Stimulated activated CD8-positive, alpha-beta memory T cell treated with anti-CD3 and anti-CD28 coated beads, Interleukin-7, amount 100 ng/mL, for 24 hours (primary cell): ENCODE results near the gene FAT4.

ENCODE experiments used
- DNase-seq: peaks from one replicate; pipeline ENCODE4 v3.0.0-alpha.2; 2020; ENCODE audit warnings: low read depth

Gene FAT4, protein sequence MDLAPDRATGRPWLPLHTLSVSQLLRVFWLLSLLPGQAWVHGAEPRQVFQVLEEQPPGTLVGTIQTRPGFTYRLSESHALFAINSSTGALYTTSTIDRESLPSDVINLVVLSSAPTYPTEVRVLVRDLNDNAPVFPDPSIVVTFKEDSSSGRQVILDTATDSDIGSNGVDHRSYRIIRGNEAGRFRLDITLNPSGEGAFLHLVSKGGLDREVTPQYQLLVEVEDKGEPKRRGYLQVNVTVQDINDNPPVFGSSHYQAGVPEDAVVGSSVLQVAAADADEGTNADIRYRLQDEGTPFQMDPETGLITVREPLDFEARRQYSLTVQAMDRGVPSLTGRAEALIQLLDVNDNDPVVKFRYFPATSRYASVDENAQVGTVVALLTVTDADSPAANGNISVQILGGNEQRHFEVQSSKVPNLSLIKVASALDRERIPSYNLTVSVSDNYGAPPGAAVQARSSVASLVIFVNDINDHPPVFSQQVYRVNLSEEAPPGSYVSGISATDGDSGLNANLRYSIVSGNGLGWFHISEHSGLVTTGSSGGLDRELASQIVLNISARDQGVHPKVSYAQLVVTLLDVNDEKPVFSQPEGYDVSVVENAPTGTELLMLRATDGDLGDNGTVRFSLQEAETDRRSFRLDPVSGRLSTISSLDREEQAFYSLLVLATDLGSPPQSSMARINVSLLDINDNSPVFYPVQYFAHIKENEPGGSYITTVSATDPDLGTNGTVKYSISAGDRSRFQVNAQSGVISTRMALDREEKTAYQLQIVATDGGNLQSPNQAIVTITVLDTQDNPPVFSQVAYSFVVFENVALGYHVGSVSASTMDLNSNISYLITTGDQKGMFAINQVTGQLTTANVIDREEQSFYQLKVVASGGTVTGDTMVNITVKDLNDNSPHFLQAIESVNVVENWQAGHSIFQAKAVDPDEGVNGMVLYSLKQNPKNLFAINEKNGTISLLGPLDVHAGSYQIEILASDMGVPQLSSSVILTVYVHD (N-terminal part only)

GRCh38 chr4:125314676-125315575 lies at the start of gene FAT4:
Gene FAT4 (plus strand): TSS chr4:125314955. CDS start chr4:125316412, 1,457 bp downstream.
- no peak for DNase-seq

- DNase-seq, result no peak
Observed at GRCh38 chr4:125265846-125266245, 48.9 kb upstream of the FAT4 start.

GRCh38 chr4:125266901-125267604 lies 47.7 kb upstream of the FAT4 start:
- DNase-seq, result no peak

- no peak for DNase-seq
Observed at GRCh38 chr4:125267630-125268029, 47.1 kb upstream of the FAT4 start.

- no peak for DNase-seq
Observed at GRCh38 chr4:125268068-125268755, 46.5 kb upstream of the FAT4 start.

DNA sequence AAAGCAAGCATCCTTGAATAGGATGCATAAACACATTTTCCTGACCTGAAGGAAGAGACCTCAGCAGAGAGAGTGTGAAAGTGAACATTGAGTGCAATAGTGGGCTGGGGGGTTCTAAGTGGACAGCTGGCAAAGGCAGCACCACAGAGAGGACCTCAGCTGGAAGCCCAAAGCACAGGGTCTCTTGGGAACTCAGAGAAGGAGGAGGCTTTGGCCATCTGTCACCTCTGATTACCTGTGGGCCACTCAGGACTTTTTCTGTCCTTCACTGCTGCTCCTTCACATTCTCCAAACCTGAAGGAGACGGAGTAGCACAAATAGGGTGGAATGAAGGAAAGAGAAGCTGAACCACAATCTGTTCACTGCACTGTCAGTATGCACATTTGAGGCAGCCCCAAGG lies 37.9 kb upstream of the FAT4 start:
- no peak for DNase-seq

GRCh38 chr4:125277790-125278189 lies 37.0 kb upstream of the FAT4 start:
- DNase-seq, result no peak

GRCh38 chr4:125280892-125281403 lies 33.8 kb upstream of the FAT4 start:
- no peak for DNase-seq

- no peak for DNase-seq
Observed at GRCh38 chr4:125283707-125284279, 31.0 kb upstream of the FAT4 start.

- no peak for DNase-seq
Observed at GRCh38 chr4:125297116-125297515, 17.6 kb upstream of the FAT4 start.

GRCh38 chr4:125303058-125303457 lies 11.7 kb upstream of the FAT4 start:
- DNase-seq, result no peak

GRCh38 chr4:125303821-125304220 lies 10.9 kb upstream of the FAT4 start:
- DNase-seq, result no peak

- no peak for DNase-seq
Observed at GRCh38 chr4:125306112-125306511, 8.6 kb upstream of the FAT4 start.

DNA sequence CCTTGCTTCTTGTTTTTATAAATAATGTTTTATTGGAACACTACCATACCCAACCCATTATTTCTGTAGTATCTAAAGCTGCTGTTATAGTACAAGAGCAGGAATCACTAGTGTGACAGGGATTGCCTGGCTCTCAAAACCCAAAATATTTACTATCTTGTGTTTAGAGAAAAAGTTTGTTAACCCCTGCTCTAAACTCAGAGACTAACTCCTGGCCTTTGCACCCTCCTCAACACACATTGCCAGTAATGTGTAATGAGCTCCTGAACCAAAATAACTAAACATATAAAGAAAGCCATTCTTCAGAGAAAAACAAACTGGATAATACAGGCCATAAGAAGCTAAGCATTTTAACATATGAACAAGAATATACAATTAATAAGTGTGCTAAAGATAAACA lies 8.2 kb upstream of the FAT4 start:
- no peak for DNase-seq

- DNase-seq, result no peak
Observed at GRCh38 chr4:125311503-125311902, 3.3 kb upstream of the FAT4 start.

DNA sequence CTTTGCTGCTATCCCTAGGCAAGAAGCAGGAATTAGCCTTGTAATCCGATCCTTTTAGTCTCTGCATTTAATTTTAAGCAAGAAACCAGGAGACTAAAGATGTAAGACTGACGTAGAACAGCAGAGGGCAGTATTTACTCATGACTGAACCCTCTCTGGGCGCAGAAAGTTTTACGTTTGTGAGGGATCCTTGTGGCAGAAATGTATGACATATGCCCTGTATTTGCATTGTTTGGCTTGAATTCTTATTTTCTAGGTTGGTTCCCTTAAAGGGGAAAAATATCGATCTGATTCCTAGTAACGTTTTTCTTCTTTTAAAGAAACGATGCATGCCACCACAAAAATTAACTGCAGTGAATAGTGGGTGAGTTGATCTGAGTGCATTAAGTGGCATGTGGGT lies 1.3 kb upstream of the FAT4 start:
- no peak for DNase-seq

- DNase-seq, result no peak
Observed at GRCh38 chr4:125313989-125314667, 627 bp upstream of the FAT4 start.

- no peak for DNase-seq
Observed at GRCh38 chr4:125315576-125316400, 1.0 kb downstream of the FAT4 start.

DNA sequence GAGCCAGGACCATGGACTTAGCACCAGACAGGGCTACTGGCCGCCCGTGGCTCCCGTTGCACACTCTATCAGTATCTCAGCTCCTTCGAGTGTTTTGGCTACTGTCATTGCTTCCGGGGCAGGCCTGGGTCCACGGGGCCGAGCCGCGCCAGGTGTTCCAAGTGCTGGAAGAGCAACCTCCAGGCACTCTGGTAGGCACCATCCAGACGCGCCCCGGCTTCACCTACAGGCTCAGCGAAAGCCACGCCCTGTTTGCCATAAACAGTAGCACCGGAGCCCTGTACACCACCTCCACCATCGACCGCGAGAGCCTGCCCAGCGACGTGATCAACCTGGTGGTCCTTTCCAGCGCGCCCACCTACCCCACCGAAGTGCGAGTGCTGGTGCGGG lies 1.6 kb downstream of the FAT4 start:
- DNase-seq, result no peak
